DMS53 treated with DMSO at 0.1 percent for 48 hours (cell line): ENCODE measurements around the gene SIGLEC7.

Experiments
- DNase-seq: peaks from one replicate; lab custom pipeline; 2025; ENCODE audit not compliant: unreplicated experiment; lab: John Stamatoyannopoulos, UW

The SIGLEC7 gene

DNA sequence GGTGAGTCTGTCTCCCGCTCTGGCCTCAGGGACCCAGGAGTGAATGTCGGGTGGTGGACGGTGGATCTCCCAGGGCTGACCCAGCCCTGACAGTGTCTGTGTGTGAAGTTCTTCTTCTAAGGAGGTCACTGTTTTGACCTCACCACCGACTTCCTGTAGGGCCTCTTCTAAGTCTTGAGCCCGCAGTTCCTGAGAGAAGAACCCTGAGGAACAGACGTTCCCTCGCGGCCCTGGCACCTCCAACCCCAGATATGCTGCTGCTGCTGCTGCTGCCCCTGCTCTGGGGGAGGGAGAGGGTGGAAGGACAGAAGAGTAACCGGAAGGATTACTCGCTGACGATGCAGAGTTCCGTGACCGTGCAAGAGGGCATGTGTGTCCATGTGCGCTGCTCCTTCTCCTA, at the start of gene SIGLEC7:
TSS of gene SIGLEC7 (plus strand) at position 183 of the 400 bp plus-strand sequence. CDS start at position 252, 69 bp downstream.
- no peak for DNase-seq

GRCh38 chr19:51093101-51093500, 49.0 kb upstream of the SIGLEC7 start:
- DNase-seq: peak; percentile 60

DNA sequence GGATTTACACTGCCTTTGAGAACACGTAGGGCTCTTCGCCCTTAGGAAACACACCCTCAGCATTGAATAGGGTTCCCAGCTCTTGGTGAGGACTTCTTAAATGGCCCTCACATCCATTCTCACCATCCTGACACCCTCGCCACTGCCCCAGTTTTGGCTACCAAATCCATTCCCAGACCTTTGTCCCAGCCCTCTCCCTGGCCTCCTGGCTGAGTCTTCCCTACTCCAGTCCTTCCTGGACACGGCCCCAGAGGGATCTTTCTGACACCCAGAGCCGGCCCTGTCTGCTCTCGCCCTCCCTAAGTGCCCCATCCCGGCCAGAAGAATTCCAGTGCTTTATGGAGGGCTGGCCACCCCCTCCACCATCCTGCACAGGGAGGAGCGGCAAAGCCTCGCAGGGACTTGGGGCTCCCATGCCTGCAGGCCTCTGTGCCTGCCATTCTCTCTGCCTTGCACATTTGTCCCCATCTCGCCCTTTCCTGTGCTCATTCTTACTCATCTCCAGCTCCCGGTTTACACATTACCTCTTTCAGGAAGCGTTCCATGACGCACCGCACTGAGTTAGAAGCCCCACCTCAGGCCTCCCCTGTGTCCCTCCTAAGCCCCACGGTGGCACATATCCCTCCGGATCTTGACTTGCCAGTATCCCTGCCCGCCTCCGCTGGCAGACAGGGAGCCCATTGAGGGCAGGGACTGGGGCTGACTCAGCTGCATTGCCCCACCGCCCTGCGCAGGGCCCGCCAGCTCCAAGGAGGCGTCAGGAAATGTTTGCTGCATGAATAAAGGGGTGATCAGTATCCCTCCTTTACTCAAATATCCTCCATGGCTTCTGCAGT, 48.4 kb upstream of the SIGLEC7 start:
- DNase-seq: no peak

DNA sequence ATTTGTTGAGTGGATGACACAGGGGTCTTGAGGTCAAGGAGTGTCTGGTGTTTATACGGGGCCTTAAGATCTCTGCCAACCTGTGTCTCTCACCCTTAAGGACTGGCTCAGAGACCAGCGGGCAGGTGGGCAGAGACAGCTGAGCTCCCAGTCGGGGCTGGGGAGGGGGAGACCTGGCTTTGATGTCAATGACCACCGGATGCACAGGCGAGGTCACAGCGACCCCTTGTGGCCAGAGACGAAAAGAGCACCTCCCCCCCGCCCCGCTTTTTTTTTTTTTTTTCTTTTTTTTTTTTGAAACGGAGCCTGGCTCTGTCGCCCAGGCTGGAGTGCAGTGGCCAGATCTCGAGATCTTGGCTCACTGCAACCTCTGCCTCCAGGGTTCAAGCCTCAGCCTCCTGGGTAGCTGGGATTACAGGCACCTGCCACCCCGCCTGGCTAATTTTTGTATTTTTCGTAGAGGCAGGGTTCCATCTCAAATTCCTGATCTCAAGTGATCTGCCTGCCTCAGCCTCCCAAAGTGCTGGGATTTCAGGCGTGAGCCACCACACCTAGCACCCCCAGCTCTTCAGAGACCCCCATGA, 47.3 kb upstream of the SIGLEC7 start:
- DNase-seq: peak; percentile 15

- DNase-seq: no peak
Observed at GRCh38 chr19:51096473-51097165, 45.5 kb upstream of the SIGLEC7 start.

- peak; percentile 48 for DNase-seq
Observed at GRCh38 chr19:51097166-51097738, 44.8 kb upstream of the SIGLEC7 start.

DNA sequence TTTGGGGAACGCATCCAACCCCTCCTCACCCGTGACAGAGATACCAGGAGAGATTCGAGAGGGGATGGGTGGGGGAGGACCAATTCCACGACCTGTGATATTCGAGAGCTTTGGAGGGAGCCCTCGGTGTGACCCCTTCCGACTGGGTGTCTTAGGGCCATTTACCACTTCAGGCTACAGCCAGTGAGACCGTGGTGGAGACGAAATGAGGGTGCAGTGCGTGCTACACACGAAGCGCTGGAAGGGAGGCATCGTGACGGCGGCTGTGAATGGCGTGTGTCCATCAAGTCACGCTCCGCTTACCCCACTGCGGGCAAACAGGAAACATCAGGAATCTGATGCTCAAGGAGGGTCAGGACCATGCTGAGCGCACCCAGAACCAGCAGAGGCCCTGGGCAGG, 44.3 kb upstream of the SIGLEC7 start:
- DNase-seq: no peak

DNA sequence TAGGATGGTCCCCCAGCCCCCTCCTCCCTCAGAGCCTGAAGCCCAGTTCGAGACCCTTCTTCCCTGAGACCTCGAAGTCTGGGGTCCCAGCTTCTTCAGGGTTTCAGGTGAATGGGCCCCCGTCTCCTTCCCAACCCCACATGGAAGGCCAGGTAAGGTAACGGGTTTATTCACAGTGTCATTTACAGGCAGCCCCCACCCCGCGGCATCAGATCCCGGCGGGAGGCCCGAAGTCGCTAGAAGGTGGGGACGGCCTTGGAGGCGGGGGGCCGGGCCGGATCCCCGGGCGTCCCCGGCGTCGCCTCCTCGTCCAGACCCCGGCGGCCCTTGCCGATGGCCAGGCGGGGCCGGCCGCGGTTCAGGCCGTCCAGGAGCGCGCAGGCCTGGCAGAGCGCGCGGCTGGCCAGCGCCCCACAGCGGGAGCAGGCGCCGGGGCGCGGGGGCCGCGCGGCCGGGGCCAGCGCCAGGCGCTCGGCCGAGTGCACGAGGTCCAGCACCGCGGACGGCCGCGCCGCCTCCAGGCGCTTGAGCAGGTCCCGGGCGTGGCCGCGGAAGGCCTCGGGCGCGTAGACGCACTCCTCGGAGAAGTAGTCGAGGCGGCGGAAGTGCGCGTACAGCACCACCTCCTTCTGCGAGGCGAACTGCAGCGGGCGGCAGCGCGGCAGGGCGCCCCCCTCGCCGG, 43.6 kb upstream of the SIGLEC7 start:
- DNase-seq: no peak

DNA sequence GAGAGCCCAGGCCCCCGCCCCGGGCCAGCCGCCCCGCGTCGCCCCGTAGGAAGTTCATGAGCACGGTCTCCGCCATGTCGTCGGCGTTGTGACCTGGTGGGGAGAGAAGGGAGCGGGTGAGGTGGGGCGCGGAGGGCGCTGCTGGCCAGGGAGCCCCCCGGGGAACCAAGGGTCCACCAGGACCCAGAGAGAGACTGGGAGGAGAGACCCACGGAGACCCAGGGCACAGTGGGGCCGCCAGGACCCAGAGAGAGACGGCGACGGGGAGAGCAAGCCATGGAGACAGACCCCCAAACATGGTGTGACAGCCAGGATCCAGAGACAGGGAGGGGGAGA, 43.1 kb upstream of the SIGLEC7 start:
- DNase-seq: no peak

GRCh38 chr19:51100601-51101000, 41.5 kb upstream of the SIGLEC7 start:
- DNase-seq: no peak

GRCh38 chr19:51101171-51101865, 40.8 kb upstream of the SIGLEC7 start:
- no peak for DNase-seq

- DNase-seq: no peak
Observed at GRCh38 chr19:51102991-51103390, 39.1 kb upstream of the SIGLEC7 start.

DNA sequence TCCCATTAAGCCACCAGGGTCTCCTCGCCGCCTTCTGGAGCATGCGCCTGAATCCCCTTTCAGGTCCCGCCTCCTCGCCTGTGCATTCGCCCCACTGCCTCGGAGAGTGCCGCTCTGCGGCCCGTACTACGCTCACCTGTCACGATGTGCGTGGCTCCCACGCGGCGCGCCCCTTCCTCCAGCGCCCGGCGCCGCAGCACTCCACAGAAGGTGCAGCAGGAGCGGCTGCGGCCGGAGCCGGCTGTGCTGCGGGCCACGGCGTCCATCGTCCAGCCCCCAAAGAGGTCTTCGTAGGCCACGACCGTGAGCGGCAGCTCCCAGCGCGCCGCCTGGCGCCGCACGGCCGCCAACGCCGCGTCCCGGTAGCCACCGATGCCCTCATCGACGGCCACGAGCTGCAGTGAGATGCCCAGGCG, 38.2 kb upstream of the SIGLEC7 start:
- no peak for DNase-seq

DNA sequence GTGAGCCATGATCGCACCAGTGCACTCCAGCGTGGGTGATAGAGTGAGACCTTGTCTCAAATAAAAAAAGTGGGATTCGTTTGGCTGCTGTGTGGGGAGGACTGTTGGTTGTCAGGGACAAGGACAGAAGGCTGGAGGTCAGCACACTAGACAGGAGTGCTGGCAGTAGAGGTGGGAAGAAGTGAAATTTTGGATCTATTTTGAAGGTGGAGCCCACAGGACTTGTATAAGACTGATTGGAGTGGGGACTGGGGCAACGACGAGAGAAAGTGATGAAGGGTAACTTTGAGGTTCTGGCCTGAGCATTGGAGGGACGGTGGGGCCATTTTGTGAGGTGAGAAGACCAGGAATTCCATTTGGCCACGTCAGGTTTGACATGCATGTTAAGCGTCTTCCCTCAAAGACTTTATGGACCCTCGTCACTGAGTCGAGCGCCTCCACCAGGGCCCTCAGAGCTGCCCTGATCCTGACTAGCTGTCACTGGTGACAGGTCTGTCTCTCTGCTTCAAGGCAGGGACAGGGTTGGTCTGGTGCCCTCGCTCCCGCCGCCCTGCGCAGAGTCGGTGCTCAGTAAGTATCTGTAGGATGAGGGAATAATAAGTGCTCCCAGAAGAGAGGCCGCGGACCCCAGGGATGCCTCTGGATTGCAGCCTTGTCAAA, 34.6 kb upstream of the SIGLEC7 start:
- no peak for DNase-seq

DNA sequence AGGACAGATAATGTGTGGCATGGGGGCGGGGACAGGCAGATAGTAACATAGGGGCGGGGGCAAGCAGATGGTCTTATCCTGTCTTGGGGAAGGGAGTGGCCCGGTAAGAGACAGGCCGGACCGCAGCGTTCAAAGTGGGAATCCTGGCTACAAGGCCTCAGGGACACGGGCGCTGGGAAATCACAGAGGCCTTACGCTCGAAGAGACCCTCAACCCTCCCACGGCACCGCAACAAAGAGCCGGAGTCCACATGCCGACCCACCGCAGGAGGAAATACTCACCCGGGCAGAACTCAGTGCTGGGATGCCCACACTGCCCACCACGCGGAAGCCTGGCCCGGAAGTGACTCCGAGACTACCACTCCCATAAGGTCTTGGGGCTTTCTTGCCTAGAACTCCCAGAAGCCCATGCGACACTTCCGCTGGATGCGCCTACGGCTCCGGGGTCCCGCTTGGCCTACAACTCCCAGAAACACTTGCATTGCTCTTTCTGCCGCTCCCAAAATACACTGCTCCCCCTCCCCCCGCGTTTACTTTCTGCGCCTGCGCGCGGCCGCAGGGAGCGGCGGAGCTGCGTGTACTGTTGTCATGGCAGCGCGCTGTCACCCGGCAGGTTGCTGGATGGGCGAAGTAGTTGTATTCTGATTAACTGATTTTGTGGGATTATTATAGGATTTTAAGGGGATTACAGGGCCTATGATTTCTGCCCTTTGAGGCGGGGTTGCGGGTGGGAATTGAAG, 33.9 kb upstream of the SIGLEC7 start, which contains the start of gene CTU1:
TSS of gene CTU1 (minus strand) at position 344 of the 739 bp plus-strand sequence. CDS start 3,840 bp downstream, outside the sequence.
- DNase-seq: peak; percentile 97

DNA sequence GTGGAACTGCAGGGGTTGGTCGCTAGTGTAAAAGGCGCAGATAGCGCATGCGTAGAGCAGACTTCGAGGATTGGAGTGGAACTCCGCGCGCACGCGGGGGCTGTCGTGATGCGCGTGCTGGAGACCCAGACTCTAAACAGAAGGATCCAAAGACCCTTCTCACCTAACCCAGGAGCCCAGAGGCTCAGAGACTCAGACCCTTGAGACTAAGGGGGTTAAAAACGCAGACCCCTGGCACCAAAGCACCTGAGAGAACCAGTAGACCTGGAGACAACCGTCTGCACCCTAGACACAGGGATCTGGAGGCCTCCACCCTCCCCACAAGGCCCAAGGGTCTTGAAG, 33.3 kb upstream of the SIGLEC7 start:
- peak; percentile 74 for DNase-seq

DNA sequence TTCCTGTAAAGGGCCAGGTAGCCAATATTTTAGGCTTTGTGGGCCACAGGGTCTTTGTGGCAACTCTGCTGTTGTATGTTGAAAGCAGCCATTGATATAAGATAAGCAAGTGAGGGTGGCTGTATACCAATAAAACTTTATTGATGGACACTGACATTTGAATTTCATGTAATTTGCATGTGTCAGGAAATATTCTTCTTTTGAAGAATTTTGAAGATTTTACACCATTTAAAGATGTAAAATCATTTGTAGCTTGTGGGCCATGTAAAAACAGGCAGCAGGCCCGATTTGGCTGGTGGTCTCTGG, 31.5 kb upstream of the SIGLEC7 start:
- no peak for DNase-seq

DNA sequence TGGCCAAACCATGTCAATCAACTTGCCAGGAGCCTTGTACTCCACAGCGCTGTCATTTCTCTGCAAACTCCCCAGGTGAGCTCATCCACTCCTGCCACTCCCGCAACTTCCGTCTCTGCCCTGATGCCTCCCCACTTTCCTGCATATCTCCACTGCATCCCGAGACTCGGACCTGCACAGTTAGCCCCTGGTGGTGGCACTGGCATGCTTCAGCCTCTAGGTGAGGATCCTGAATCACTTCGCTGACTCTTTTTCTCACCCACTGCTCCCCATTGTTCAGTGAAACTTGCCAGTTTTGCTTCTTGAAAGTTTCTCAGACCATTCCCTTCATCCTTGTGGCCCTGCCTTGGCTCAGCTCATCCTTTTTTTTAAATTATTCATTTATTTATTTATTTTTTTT, 30.5 kb upstream of the SIGLEC7 start:
- DNase-seq: no peak

- DNase-seq: no peak
Observed at GRCh38 chr19:51114087-51114729, 27.9 kb upstream of the SIGLEC7 start.
